ENCODE results near the gene ACTC1.

The ACTC1 gene

DNA sequence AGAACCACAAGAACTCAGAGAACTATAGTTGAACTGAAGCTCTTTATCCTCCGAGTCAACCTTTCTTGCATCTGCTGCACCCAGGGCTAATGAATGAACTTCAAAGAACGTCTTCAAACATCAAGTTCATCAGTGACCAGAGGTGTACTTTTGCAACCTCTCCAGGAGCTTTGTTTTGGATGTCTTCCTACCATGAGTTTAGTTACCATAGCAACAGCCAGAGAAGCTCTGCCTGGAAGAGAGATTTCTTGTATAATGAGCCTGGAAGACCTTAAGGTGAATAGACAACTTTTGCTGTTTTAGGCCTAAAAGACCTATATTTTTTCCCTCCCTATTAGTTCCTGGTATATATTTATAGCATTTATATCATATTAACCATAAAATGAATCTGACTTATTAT is 9.1 kb downstream of the ACTC1 start:
- Histone ChIP-seq H3K9ac (ENCODE audit: low read length) (no peak overlapping the region), H2BK5ac (ENCODE audit: low read length) (no peak overlapping the region), H3K4me3 (ENCODE audit: low read length) (no peak overlapping the region), H2BK15ac (replicated peaks; ENCODE audit: low read depth) (no peak overlapping the region), H3K23ac (ENCODE audit: low read length) (no peak overlapping the region), H3K4me2 (ENCODE audit: low read length) (no peak overlapping the region), H3K36me3 (ENCODE audit: control insufficient read depth, insufficient read depth, low read length) (no peaks in the 10 kb centered on the region), H3K56ac (ENCODE audit: low read length) (no peak overlapping the region), H3K4me1 (ENCODE audit: control insufficient read depth, low read depth, low read length) (no peaks in the 10 kb centered on the region), H2BK120ac (ENCODE audit: low read depth, low read length) (no peak overlapping the region), H3K27me3 (ENCODE audit: insufficient read depth, low read length, poor library complexity) (no peaks in the 10 kb centered on the region), H2AK5ac (ENCODE audit: low read length) (no peak overlapping the region), H4K5ac (ENCODE audit: low read length) (no peak overlapping the region), H3K79me1 (ENCODE audit: low read length) (no peaks in the 10 kb centered on the region), H3K4ac (ENCODE audit: low read depth, low read length) (no peak overlapping the region), H3K27ac (ENCODE audit: low read depth, low read length) (no peak overlapping the region), H4K8ac (ENCODE audit: low read depth, low read length) (no peak overlapping the region), H3K79me2 (ENCODE audit: control insufficient read depth, insufficient read depth, low read length) (no peaks in the 10 kb centered on the region), H3K18ac (ENCODE audit: low read length) (no peak overlapping the region)
- WGBS (ENCODE audit: extremely low coverage, insufficient coverage, low lambda C conversion rate), result no CpG with 5 or more reads among the region's 2 CpGs
- peak; percentile 41 for DNase-seq

DNA sequence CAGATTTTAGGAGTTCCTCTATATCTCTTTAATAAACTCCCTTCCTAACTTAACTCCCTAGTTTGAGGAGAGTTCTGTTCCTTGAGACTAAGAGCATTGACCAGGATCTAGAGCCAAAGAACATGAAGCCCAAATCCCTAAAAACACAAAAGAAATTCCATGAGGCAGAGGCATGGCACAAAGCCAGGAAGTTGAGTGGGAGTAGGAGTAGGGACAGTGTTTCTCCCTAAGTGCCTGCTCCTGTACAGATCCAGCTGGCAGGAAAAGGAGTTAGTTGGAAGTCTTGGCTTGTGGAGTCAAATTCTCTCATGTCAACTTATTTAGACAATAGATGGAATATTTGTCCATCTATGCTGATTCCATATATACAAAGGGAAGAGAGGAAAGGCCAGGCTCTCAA is 11.4 kb downstream of the ACTC1 start:
- no peaks in the 10 kb centered on the region for H3K79me1 ChIP-seq (ENCODE audit: low read length)
- no peak overlapping the region for H3K4ac ChIP-seq (ENCODE audit: low read depth, low read length)
- no peak overlapping the region for H3K18ac ChIP-seq (ENCODE audit: low read length)
- no peak for DNase-seq
- no peak overlapping the region for H2AK5ac ChIP-seq (ENCODE audit: low read length)
- H3K27me3 ChIP-seq (ENCODE audit: insufficient read depth, low read length, poor library complexity), result no peaks in the 10 kb centered on the region
- no peak overlapping the region for H3K4me3 ChIP-seq (ENCODE audit: low read length)
- H3K36me3 ChIP-seq (ENCODE audit: control insufficient read depth, insufficient read depth, low read length), result no peaks in the 10 kb centered on the region
- H2BK120ac ChIP-seq (ENCODE audit: low read depth, low read length), result no peak overlapping the region
- no peak overlapping the region for H3K23ac ChIP-seq (ENCODE audit: low read length)
- no peak overlapping the region for H3K27ac ChIP-seq (ENCODE audit: low read depth, low read length)
- H3K56ac ChIP-seq (ENCODE audit: low read length), result no peak overlapping the region
- H3K79me2 ChIP-seq (ENCODE audit: control insufficient read depth, insufficient read depth, low read length), result no peaks in the 10 kb centered on the region
- no peak overlapping the region for H4K5ac ChIP-seq (ENCODE audit: low read length)
- H4K8ac ChIP-seq (ENCODE audit: low read depth, low read length), result no peak overlapping the region
- no peak overlapping the region for H2BK15ac ChIP-seq (replicated peaks; ENCODE audit: low read depth)
- H3K9ac ChIP-seq (ENCODE audit: low read length), result no peak overlapping the region
- no peaks in the 10 kb centered on the region for H3K4me1 ChIP-seq (ENCODE audit: control insufficient read depth, low read depth, low read length)
- H3K4me2 ChIP-seq (ENCODE audit: low read length), result no peak overlapping the region
- no peak overlapping the region for H2BK5ac ChIP-seq (ENCODE audit: low read length)

DNA sequence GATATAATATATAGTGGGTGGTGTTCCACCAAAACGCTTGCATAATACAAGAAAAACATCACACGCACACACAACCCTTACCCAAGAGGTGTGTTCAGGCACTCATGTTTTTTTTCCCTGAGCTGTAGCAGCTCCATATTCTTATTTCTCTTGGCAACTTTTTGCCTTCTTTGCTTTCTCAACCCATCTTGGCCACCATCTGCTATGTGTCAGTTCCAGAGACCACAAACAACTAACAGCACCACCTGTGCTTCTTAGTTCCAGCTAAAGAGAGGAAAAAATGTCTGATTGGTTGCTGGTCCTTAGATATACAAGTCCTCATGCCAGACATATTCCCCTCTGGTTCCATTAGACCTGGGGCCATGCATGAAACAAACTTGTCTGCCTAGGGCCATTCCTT is 11.9 kb downstream of the ACTC1 start:
- Histone ChIP-seq H3K56ac (ENCODE audit: low read length) (no peak overlapping the region), H3K36me3 (ENCODE audit: control insufficient read depth, insufficient read depth, low read length) (no peaks in the 10 kb centered on the region), H3K79me1 (ENCODE audit: low read length) (no peaks in the 10 kb centered on the region), H2BK120ac (ENCODE audit: low read depth, low read length) (no peak overlapping the region), H3K4me3 (ENCODE audit: low read length) (no peak overlapping the region), H2BK5ac (ENCODE audit: low read length) (no peak overlapping the region), H4K8ac (ENCODE audit: low read depth, low read length) (no peak overlapping the region), H3K27ac (ENCODE audit: low read depth, low read length) (no peak overlapping the region), H3K27me3 (ENCODE audit: insufficient read depth, low read length, poor library complexity) (no peaks in the 10 kb centered on the region), H2BK15ac (replicated peaks; ENCODE audit: low read depth) (no peak overlapping the region), H3K18ac (ENCODE audit: low read length) (no peak overlapping the region), H4K5ac (ENCODE audit: low read length) (no peak overlapping the region), H3K4ac (ENCODE audit: low read depth, low read length) (no peak overlapping the region), H3K4me1 (ENCODE audit: control insufficient read depth, low read depth, low read length) (no peaks in the 10 kb centered on the region), H3K4me2 (ENCODE audit: low read length) (no peak overlapping the region), H3K79me2 (ENCODE audit: control insufficient read depth, insufficient read depth, low read length) (no peaks in the 10 kb centered on the region), H2AK5ac (ENCODE audit: low read length) (no peak overlapping the region), H3K9ac (ENCODE audit: low read length) (no peak overlapping the region), H3K23ac (ENCODE audit: low read length) (no peak overlapping the region)
- no CpG with 5 or more reads among the region's 2 CpGs for whole genome bisulfite sequencing (ENCODE audit: extremely low coverage, insufficient coverage, low lambda C conversion rate)
- no peak for DNase-seq

DNA sequence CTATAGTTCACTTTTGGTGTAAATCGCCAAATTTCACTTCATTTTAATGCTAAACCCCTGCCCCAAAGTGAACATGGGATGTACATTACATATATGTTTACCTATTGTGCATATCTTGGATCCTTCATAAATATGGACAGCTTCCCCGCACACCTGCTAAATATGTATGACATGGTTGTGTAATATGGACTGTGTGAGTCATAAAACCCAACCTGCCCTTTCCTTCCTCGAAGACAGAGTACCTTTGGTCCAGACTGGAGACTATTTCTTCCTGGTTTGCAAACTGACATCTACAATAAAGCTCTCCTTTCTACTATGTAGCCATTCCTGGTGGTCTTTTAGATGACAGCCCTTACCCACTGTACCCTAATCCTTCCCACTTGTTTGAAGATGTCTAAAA is 12.4 kb downstream of the ACTC1 start:
- no peak overlapping the region for H2BK5ac ChIP-seq (ENCODE audit: low read length)
- H3K27me3 ChIP-seq (ENCODE audit: insufficient read depth, low read length, poor library complexity), result no peaks in the 10 kb centered on the region
- H3K4me2 ChIP-seq (ENCODE audit: low read length), result no peak overlapping the region
- H3K79me1 ChIP-seq (ENCODE audit: low read length), result no peaks in the 10 kb centered on the region
- no peak overlapping the region for H3K4me3 ChIP-seq (ENCODE audit: low read length)
- DNase-seq, result no peak
- H3K36me3 ChIP-seq (ENCODE audit: control insufficient read depth, insufficient read depth, low read length), result no peaks in the 10 kb centered on the region
- no peak overlapping the region for H3K56ac ChIP-seq (ENCODE audit: low read length)
- no peaks in the 10 kb centered on the region for H3K79me2 ChIP-seq (ENCODE audit: control insufficient read depth, insufficient read depth, low read length)
- no CpG with 5 or more reads among the region's 3 CpGs for WGBS (ENCODE audit: extremely low coverage, insufficient coverage, low lambda C conversion rate)
- no peak overlapping the region for H3K27ac ChIP-seq (ENCODE audit: low read depth, low read length)
- H3K9ac ChIP-seq (ENCODE audit: low read length), result no peak overlapping the region
- H2BK120ac ChIP-seq (ENCODE audit: low read depth, low read length), result no peak overlapping the region
- H2BK15ac ChIP-seq (replicated peaks; ENCODE audit: low read depth), result no peak overlapping the region
- no peak overlapping the region for H3K4ac ChIP-seq (ENCODE audit: low read depth, low read length)
- no peak overlapping the region for H2AK5ac ChIP-seq (ENCODE audit: low read length)
- no peaks in the 10 kb centered on the region for H3K4me1 ChIP-seq (ENCODE audit: control insufficient read depth, low read depth, low read length)
- no peak overlapping the region for H3K18ac ChIP-seq (ENCODE audit: low read length)
- H3K23ac ChIP-seq (ENCODE audit: low read length), result no peak overlapping the region
- H4K8ac ChIP-seq (ENCODE audit: low read depth, low read length), result no peak overlapping the region
- no peak overlapping the region for H4K5ac ChIP-seq (ENCODE audit: low read length)

DNA sequence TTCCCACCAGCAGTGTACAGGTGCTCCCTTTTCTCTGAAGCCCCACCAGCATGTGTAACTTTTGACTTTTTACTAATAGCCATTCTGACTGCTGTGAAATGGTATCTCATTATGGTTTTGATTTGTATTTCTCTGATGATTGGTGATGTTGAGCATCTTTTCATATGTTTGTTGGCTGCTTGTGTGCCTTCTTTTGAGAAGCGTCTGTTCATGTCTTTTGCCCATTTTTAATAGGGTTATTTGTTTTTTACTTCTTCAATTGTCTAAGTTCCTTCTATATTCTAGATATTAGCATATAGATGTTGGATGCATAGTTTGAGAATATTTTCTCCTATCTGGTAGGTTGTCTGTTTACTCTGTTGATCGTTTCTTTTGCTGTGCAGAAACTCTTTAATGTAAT is 14.6 kb downstream of the ACTC1 start:
- WGBS (ENCODE audit: extremely low coverage, insufficient coverage, low lambda C conversion rate), result no CpG with 5 or more reads among the region's 2 CpGs

DNA sequence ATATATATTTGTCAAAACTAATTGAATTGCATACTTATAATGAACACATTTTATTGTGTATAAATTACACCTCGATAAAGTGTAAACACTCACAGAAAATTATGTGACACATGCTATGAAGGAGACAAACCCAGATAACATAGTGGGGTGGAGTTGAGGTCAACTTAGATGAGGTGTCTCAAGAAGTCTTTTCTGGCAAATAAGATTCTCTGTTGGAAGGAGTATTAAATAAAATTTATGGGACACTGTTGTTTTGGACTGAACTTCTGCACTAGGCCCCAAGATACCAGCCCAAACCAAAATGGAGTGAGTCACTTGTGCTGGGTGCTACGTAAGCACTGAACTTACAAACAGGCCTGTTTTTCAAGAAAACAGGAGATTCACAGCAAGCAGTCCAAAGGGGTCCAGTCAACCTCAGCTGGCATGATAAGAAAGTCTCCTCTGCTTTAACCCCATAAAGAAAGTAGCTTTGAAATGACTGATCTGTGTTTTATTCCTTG is 18.7 kb downstream of the ACTC1 start:
- Histone ChIP-seq H4K8ac (ENCODE audit: low read depth, low read length) (no peak overlapping the region), H3K79me1 (ENCODE audit: low read length) (no peaks in the 10 kb centered on the region), H3K27me3 (ENCODE audit: insufficient read depth, low read length, poor library complexity) (no peaks in the 10 kb centered on the region), H3K4ac (ENCODE audit: low read depth, low read length) (no peak overlapping the region), H3K56ac (ENCODE audit: low read length) (no peak overlapping the region), H3K4me1 (ENCODE audit: control insufficient read depth, low read depth, low read length) (no peaks in the 10 kb centered on the region), H2BK5ac (ENCODE audit: low read length) (no peak overlapping the region), H3K18ac (ENCODE audit: low read length) (no peak overlapping the region), H2BK120ac (ENCODE audit: low read depth, low read length) (no peak overlapping the region), H3K79me2 (ENCODE audit: control insufficient read depth, insufficient read depth, low read length) (no peaks in the 10 kb centered on the region), H4K5ac (ENCODE audit: low read length) (no peak overlapping the region), H3K4me3 (ENCODE audit: low read length) (no peak overlapping the region), H3K36me3 (ENCODE audit: control insufficient read depth, insufficient read depth, low read length) (no peaks in the 10 kb centered on the region), H3K4me2 (ENCODE audit: low read length) (no peak overlapping the region), H3K27ac (ENCODE audit: low read depth, low read length) (no peak overlapping the region), H2BK15ac (replicated peaks; ENCODE audit: low read depth) (no peak overlapping the region), H2AK5ac (ENCODE audit: low read length) (no peak overlapping the region), H3K9ac (ENCODE audit: low read length) (no peak overlapping the region), H3K23ac (ENCODE audit: low read length) (no peak overlapping the region)
- no peak for DNase-seq
- no CpG with 5 or more reads among the region's 2 CpGs for WGBS (ENCODE audit: extremely low coverage, insufficient coverage, low lambda C conversion rate)

More for the DNA sequence above, 14.6 kb downstream of the ACTC1 start:
- Histone ChIP-seq H3K36me3 (ENCODE audit: control insufficient read depth, insufficient read depth, low read length) (no peaks in the 10 kb centered on the region), H3K4me3 (ENCODE audit: low read length) (no peak overlapping the region), H4K8ac (ENCODE audit: low read depth, low read length) (no peak overlapping the region), H2AK5ac (ENCODE audit: low read length) (no peak overlapping the region), H2BK5ac (ENCODE audit: low read length) (no peak overlapping the region), H3K56ac (ENCODE audit: low read length) (no peak overlapping the region), H4K5ac (ENCODE audit: low read length) (no peak overlapping the region), H3K4ac (ENCODE audit: low read depth, low read length) (no peak overlapping the region), H2BK15ac (replicated peaks; ENCODE audit: low read depth) (no peak overlapping the region), H3K4me1 (ENCODE audit: control insufficient read depth, low read depth, low read length) (no peaks in the 10 kb centered on the region), H3K79me2 (ENCODE audit: control insufficient read depth, insufficient read depth, low read length) (no peaks in the 10 kb centered on the region), H3K27me3 (ENCODE audit: insufficient read depth, low read length, poor library complexity) (no peaks in the 10 kb centered on the region), H3K27ac (ENCODE audit: low read depth, low read length) (no peak overlapping the region), H3K79me1 (ENCODE audit: low read length) (no peaks in the 10 kb centered on the region), H3K9ac (ENCODE audit: low read length) (no peak overlapping the region), H3K18ac (ENCODE audit: low read length) (no peak overlapping the region), H2BK120ac (ENCODE audit: low read depth, low read length) (no peak overlapping the region), H3K4me2 (ENCODE audit: low read length) (no peak overlapping the region), H3K23ac (ENCODE audit: low read length) (no peak overlapping the region)
- no peak for DNase-seq

Data from mesendoderm (in vitro differentiated cells).